AG09319 (cell line): ENCODE data around the gene NMT1.

Source experiments
- DNase-seq: peaks from one replicate; pipeline ENCODE4 v3.0.0-alpha.2; 2010; ENCODE audit warnings: low read depth; ENCODE audit errors: extremely low read depth
- CTCF ChIP-seq: IDR thresholded peaks from 2 replicates; pipeline ENCODE4 v1.5.1; 2011; ENCODE audit warnings: low read depth, mild to moderate bottlenecking, inconsistent platforms, low read length, moderate library complexity

Gene NMT1

GRCh38 chr17:45038728-45039634 lies 22.1 kb upstream of the NMT1 start:
- TF ChIP-seq CTCF = no peak
- DNase-seq = no peak

GRCh38 chr17:45040459-45040858 lies 20.7 kb upstream of the NMT1 start:
- TF ChIP-seq CTCF = no peak
- no peak for DNase-seq

- no peak for TF ChIP-seq CTCF
- DNase-seq = no peak
Measured at GRCh38 chr17:45042346-45043120, 18.6 kb upstream of the NMT1 start.

GRCh38 chr17:45043813-45044540 lies 17.1 kb upstream of the NMT1 start:
- no peak for DNase-seq
- no peak for TF ChIP-seq CTCF

- no peak for DNase-seq
- TF ChIP-seq CTCF = no peak
Measured at GRCh38 chr17:45046537-45047125, 14.5 kb upstream of the NMT1 start.

GRCh38 chr17:45048795-45049563 lies 12.1 kb upstream of the NMT1 start:
- peak; percentile 16 for TF ChIP-seq CTCF
- DNase-seq = no peak
